Epithelial cell of proximal tubule (primary cell): Measurements from ENCODE around the gene CD99L2. TPM values are rescaled to one million over a fixed set of nuclear protein-coding genes. Genes with fewer than 3 reads are reported as not detected.

Experiments used
- DNase-seq: peaks from one replicate; pipeline ENCODE4 v3.0.0-alpha.2; 2011; ENCODE audit warnings: low read depth
- H3K4me3 ChIP-seq: 2 replicates; pipeline ENCODE4 v1.5.1; 2011; ENCODE audit warnings: low read depth, mild to moderate bottlenecking, low read length
- total RNA-seq: library from RNA; depleted of rRNA; stranded (reverse); fragments of >200 nt; gene quantifications from 2 replicates; pipeline ENCODE4 v1.2.3, GENCODE V29; 2015
- TF ChIP-seq, protein P1 (sequence below): conservative IDR thresholded peaks from 2 replicates; pipeline ENCODE4 v1.5.1; 2012; ENCODE audit warnings: low read depth, mild to moderate bottlenecking, low read length

The CD99L2 gene
- total RNA-seq, 1 donor from 2014 or later: 32.5 TPM

GRCh38 chrX:150913511-150913910 lies 15.0 kb upstream of the CD99L2 start:
- DNase-seq: no peak

GRCh38 chrX:150907474-150907873 lies 9.0 kb upstream of the CD99L2 start:
- DNase-seq: no peak
- TF ChIP-seq, protein P1, sequence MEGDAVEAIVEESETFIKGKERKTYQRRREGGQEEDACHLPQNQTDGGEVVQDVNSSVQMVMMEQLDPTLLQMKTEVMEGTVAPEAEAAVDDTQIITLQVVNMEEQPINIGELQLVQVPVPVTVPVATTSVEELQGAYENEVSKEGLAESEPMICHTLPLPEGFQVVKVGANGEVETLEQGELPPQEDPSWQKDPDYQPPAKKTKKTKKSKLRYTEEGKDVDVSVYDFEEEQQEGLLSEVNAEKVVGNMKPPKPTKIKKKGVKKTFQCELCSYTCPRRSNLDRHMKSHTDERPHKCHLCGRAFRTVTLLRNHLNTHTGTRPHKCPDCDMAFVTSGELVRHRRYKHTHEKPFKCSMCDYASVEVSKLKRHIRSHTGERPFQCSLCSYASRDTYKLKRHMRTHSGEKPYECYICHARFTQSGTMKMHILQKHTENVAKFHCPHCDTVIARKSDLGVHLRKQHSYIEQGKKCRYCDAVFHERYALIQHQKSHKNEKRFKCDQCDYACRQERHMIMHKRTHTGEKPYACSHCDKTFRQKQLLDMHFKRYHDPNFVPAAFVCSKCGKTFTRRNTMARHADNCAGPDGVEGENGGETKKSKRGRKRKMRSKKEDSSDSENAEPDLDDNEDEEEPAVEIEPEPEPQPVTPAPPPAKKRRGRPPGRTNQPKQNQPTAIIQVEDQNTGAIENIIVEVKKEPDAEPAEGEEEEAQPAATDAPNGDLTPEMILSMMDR: no peak
- no peak overlapping the region for H3K4me3 ChIP-seq

More at GRCh38 chrX:150913511-150913910, 15.0 kb upstream of the CD99L2 start:
- H3K4me3 ChIP-seq: no peak overlapping the region
- TF ChIP-seq, protein P1: no peak

GRCh38 chrX:150906694-150907093 lies 8.2 kb upstream of the CD99L2 start:
- no peak for DNase-seq
- no peak overlapping the region for H3K4me3 ChIP-seq
- TF ChIP-seq, protein P1: no peak

GRCh38 chrX:150905293-150905692 lies 6.8 kb upstream of the CD99L2 start:
- H3K4me3 ChIP-seq: no peak overlapping the region
- TF ChIP-seq, protein P1: no peak
- no peak for DNase-seq

DNA sequence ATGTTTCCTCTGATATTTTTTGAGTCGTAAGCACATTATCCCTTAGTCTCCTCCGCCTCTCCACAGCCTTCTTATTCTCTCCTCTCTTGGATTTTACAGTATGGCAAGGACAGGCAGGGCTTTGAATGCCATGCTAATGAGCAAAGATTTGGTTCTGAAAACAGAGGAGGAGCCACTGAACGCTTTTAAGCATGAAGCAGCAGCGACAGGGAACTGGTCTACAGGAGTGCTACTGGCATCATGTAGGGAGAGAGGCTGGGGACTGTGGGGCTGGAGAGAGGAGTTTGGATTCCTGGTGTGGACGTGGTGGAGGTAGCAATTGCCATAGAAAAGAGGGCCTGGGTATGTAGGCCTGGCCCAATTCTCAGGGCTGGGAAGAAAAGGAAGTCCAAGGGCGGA lies 4.6 kb upstream of the CD99L2 start:
- H3K4me3 ChIP-seq: no peak overlapping the region
- DNase-seq: no peak
- TF ChIP-seq, protein P1: no peak

GRCh38 chrX:150902434-150903109 lies 4.1 kb upstream of the CD99L2 start:
- no peak for DNase-seq
- TF ChIP-seq, protein P1: no peak
- no peak overlapping the region for H3K4me3 ChIP-seq

GRCh38 chrX:150899191-150899757 lies 806 bp upstream of the CD99L2 start:
- TF ChIP-seq, protein P1: no peak
- peak overlapping the region; percentile 72 for H3K4me3 ChIP-seq
- DNase-seq: no peak
